ENCODE results near the gene SPAG9.

Gene SPAG9

GRCh38 chr17:51078009-51078592 is 42.6 kb downstream of the SPAG9 start:
- H4K20me1 ChIP-seq (ENCODE audit: insufficient read depth, low read length): 0 out of 2 replicates have a peak, but pooled peaks cover 2% of the 10 kb centered on the region
- H3K4me3 ChIP-seq (ENCODE audit: low read length): no peak overlapping the region
- no peaks in the 10 kb centered on the region; the same call in none of the 2 replicates for H3K36me3 ChIP-seq (replicated peaks; ENCODE audit: insufficient read depth, low read length)
- H2AFZ ChIP-seq (ENCODE audit: low read length): no peak overlapping the region
- no peak overlapping the region for H3K4me2 ChIP-seq (ENCODE audit: low read depth, low read length)
- H3K9me2 ChIP-seq (replicated peaks; ENCODE audit: insufficient read depth, low read length): no peaks in the 10 kb centered on the region
- H3K27ac ChIP-seq (ENCODE audit: low read length): no peak overlapping the region
- H3K27me3 ChIP-seq (replicated peaks; ENCODE audit: insufficient read depth, low read length): no peaks in the 10 kb centered on the region
- H3K79me2 ChIP-seq (ENCODE audit: low read length): peaks cover 48% of the 10 kb centered on the region
- no peak for DNase-seq
- H3F3A ChIP-seq (ENCODE audit: insufficient read depth, low read length): no peaks in the 10 kb centered on the region
- no peaks in the 10 kb centered on the region for H3K4me1 ChIP-seq (ENCODE audit: low read length)
- no peaks in the 10 kb centered on the region for H3K9me3 ChIP-seq (replicated peaks; ENCODE audit: insufficient read depth, low read length)
- no peak overlapping the region for H3K9ac ChIP-seq (ENCODE audit: low read length)
- TF ChIP-seq, protein P1, sequence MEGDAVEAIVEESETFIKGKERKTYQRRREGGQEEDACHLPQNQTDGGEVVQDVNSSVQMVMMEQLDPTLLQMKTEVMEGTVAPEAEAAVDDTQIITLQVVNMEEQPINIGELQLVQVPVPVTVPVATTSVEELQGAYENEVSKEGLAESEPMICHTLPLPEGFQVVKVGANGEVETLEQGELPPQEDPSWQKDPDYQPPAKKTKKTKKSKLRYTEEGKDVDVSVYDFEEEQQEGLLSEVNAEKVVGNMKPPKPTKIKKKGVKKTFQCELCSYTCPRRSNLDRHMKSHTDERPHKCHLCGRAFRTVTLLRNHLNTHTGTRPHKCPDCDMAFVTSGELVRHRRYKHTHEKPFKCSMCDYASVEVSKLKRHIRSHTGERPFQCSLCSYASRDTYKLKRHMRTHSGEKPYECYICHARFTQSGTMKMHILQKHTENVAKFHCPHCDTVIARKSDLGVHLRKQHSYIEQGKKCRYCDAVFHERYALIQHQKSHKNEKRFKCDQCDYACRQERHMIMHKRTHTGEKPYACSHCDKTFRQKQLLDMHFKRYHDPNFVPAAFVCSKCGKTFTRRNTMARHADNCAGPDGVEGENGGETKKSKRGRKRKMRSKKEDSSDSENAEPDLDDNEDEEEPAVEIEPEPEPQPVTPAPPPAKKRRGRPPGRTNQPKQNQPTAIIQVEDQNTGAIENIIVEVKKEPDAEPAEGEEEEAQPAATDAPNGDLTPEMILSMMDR (IDR thresholded peaks at IDR 0.05; ENCODE audit: low read length): no peak
- TF ChIP-seq EZH2 (optimal IDR thresholded peaks at IDR 0.05; ENCODE audit: low read depth, low read length): no peak
- TF ChIP-seq EZH2phosphoT487 (IDR thresholded peaks at IDR 0.05; ENCODE audit: low read length): no peak

GRCh38 chr17:51076821-51077220 is 43.8 kb downstream of the SPAG9 start:
- TF ChIP-seq EZH2 (optimal IDR thresholded peaks at IDR 0.05; ENCODE audit: low read depth, low read length) (no peak), EZH2phosphoT487 (IDR thresholded peaks at IDR 0.05; ENCODE audit: low read length) (no peak)
- TF ChIP-seq, protein P1 (IDR thresholded peaks at IDR 0.05; ENCODE audit: low read length): no peak
- Histone ChIP-seq H3K27me3 (replicated peaks; ENCODE audit: insufficient read depth, low read length) (no peaks in the 10 kb centered on the region), H2AFZ (ENCODE audit: low read length) (no peak overlapping the region), H3K4me3 (ENCODE audit: low read length) (no peak overlapping the region), H3K9me3 (replicated peaks; ENCODE audit: insufficient read depth, low read length) (no peaks in the 10 kb centered on the region), H3K9me2 (replicated peaks; ENCODE audit: insufficient read depth, low read length) (no peaks in the 10 kb centered on the region), H3K27ac (ENCODE audit: low read length) (no peak overlapping the region), H3K79me2 (ENCODE audit: low read length) (peaks cover 40% of the 10 kb centered on the region), H3K4me2 (ENCODE audit: low read depth, low read length) (no peak overlapping the region), H4K20me1 (ENCODE audit: insufficient read depth, low read length) (0 out of 2 replicates have a peak, but pooled peaks cover 2% of the 10 kb centered on the region), H3K9ac (ENCODE audit: low read length) (no peak overlapping the region), H3K4me1 (ENCODE audit: low read length) (no peaks in the 10 kb centered on the region), H3K36me3 (replicated peaks; ENCODE audit: insufficient read depth, low read length) (no peaks in the 10 kb centered on the region; the same call in none of the 2 replicates), H3F3A (ENCODE audit: insufficient read depth, low read length) (no peaks in the 10 kb centered on the region)
- DNase-seq: no peak

DNA sequence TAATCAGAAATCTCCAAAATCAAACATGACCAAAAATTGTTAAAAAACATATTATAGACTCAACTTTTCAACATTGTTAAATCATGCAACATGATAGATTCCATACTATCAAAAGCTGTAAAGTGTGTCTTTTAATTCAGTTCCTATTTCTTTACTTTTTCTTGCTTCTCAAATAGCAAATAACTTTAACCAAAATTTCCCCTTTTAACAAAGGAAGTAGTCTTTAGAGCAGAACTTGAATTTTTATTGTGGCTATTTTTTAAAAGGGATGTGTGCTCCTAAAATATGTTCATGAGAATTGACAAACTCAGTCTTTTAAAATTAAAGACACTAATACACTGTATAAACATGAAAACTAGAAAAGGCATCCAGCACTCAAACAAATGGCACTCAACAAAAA is 49.1 kb downstream of the SPAG9 start:
- DNase-seq: no peak
- Histone ChIP-seq H3K36me3 (replicated peaks; ENCODE audit: insufficient read depth, low read length) (no peaks in the 10 kb centered on the region), H3K27ac (ENCODE audit: low read length) (no peak overlapping the region), H3K79me2 (ENCODE audit: low read length) (peaks cover 40% of the 10 kb centered on the region), H3K9me2 (replicated peaks; ENCODE audit: insufficient read depth, low read length) (no peaks in the 10 kb centered on the region), H3F3A (ENCODE audit: insufficient read depth, low read length) (no peaks in the 10 kb centered on the region), H3K27me3 (replicated peaks; ENCODE audit: insufficient read depth, low read length) (no peaks in the 10 kb centered on the region), H2AFZ (ENCODE audit: low read length) (no peak overlapping the region), H3K4me3 (ENCODE audit: low read length) (no peak overlapping the region), H3K9ac (ENCODE audit: low read length) (no peak overlapping the region), H3K4me1 (ENCODE audit: low read length) (no peaks in the 10 kb centered on the region), H3K9me3 (replicated peaks; ENCODE audit: insufficient read depth, low read length) (no peaks in the 10 kb centered on the region), H4K20me1 (ENCODE audit: insufficient read depth, low read length) (no peaks in the 10 kb centered on the region; the same call in 1 of the 2 replicates), H3K4me2 (ENCODE audit: low read depth, low read length) (no peak overlapping the region)
- TF ChIP-seq, protein P1 (IDR thresholded peaks at IDR 0.05; ENCODE audit: low read length): no peak
- no peak for TF ChIP-seq EZH2phosphoT487 (IDR thresholded peaks at IDR 0.05; ENCODE audit: low read length)
- TF ChIP-seq EZH2 (optimal IDR thresholded peaks at IDR 0.05; ENCODE audit: low read depth, low read length): no peak

Measured in MM.1S (cell line).